Endothelial cell of umbilical vein (primary cell): ENCODE data around the gene AKAP6. TPM values are rescaled to one million over a fixed set of nuclear protein-coding genes. Genes with fewer than 3 reads are reported as not detected.

Experiments used
- BruUV-seq: library from RNA; stranded (reverse); fragments of 400-500 nt; replicated peaks from 2 replicates; lab custom pipeline; 2021; lab: Mats Ljungman, UMichigan
- CTCF ChIA-PET: fragments of 300-600, 350-600 bp; sonication (Branson Sonifier 250); formaldehyde crosslinking; loops from one replicate; lab custom pipeline; 2021; ENCODE audit warnings: antibody characterized with exemption, inconsistent platforms; lab: Charles Lee
- POLR2A ChIA-PET: fragments of 300-600, 350-600 bp; sonication (Branson Sonifier 250); formaldehyde crosslinking; loops from one replicate; lab custom pipeline; 2021; ENCODE audit warnings: antibody characterized with exemption, inconsistent platforms; lab: Charles Lee
- DNase-seq: peaks from one replicate; pipeline ENCODE4 v3.0.0-alpha.2; 2011; ENCODE audit warnings: low read depth, low spot score
- FAIRE-seq: peaks from 2 replicates; lab custom pipeline; 2011; peaks lifted over from hg19 to GRCh38; lab: Jason Lieb, UNC
- H2AFZ ChIP-seq: 2 replicates; pipeline ENCODE4 v1.6.0; 2012; ENCODE audit warnings: low read depth, low read length, control low read depth, inconsistent platforms
- H3K27ac ChIP-seq: 2 replicates; pipeline ENCODE4 v1.5.1; 2011; ENCODE audit warnings: low read depth, mild to moderate bottlenecking, control low read depth, low read length, moderate library complexity; ENCODE audit not compliant: insufficient read depth
- H3K27me3 ChIP-seq, 2 experiments: 2 replicates each; pipeline versions ENCODE4 v1.6.0 to v1.6.1; 2011; ENCODE audit warnings: low read length in 2 of 2, mixed read lengths in 1 of 2; ENCODE audit not compliant: control insufficient read depth in 2 of 2, insufficient read depth in 2 of 2
- H3K36me3 ChIP-seq, 2 experiments: 2 replicates in 1 of 2; 3 replicates in 1 of 2; pipeline ENCODE4 v1.5.1; 2011; ENCODE audit warnings: low read length in 2 of 2, mild to moderate bottlenecking in 1 of 2, moderate library complexity in 1 of 2; ENCODE audit not compliant: control insufficient read depth in 2 of 2, insufficient read depth in 2 of 2; ENCODE audit errors: extremely low read depth in 1 of 2
- H3K4me1 ChIP-seq: 3 replicates; pipeline ENCODE4 v1.5.1; 2011; ENCODE audit warnings: mild to moderate bottlenecking, low read length; ENCODE audit not compliant: control insufficient read depth, insufficient read depth; ENCODE audit errors: extremely low read depth
- H3K4me2 ChIP-seq: 2 replicates; pipeline ENCODE4 v1.6.1; 2011; ENCODE audit warnings: low read length, control low read depth, mixed read lengths; ENCODE audit not compliant: insufficient read depth
- H3K4me3 ChIP-seq, 3 experiments: fragments of 200-600 bp in 1 of 3; sonication (generic), shearing (Covaris generic) in 1 of 3; replicated peaks in 1 of 3; 2 replicates each; pipeline ENCODE4 v1.5.1; 2011 to 2016; ENCODE audit warnings: control low read depth in 3 of 3, low read length in 3 of 3, mild to moderate bottlenecking in 2 of 3, inconsistent platforms in 1 of 3, low read depth in 1 of 3, moderate library complexity in 1 of 3; ENCODE audit not compliant: insufficient read depth in 1 of 3
- H3K79me2 ChIP-seq: 2 replicates; pipeline ENCODE4 v1.6.0; 2012; ENCODE audit warnings: low read length, inconsistent platforms; ENCODE audit not compliant: control insufficient read depth, insufficient read depth
- H3K9ac ChIP-seq: replicated peaks from 2 replicates; pipeline ENCODE3; 2011; ENCODE audit warnings: low read length, control low read depth; ENCODE audit not compliant: insufficient read depth; ENCODE audit errors: extremely low read depth
- H3K9me1 ChIP-seq: replicated peaks from 3 replicates; pipeline ENCODE4 v1.6.0; 2011; ENCODE audit warnings: mild to moderate bottlenecking, low read length; ENCODE audit not compliant: control insufficient read depth, insufficient read depth; ENCODE audit errors: extremely low read depth
- H3K9me3 ChIP-seq: replicated peaks from 2 replicates; pipeline ENCODE4 v1.5.1; 2012; ENCODE audit warnings: low read length, inconsistent platforms; ENCODE audit not compliant: control insufficient read depth, insufficient read depth
- H4K20me1 ChIP-seq: replicated peaks from 2 replicates; pipeline ENCODE3; 2011; ENCODE audit warnings: mild to moderate bottlenecking, low read length; ENCODE audit not compliant: control insufficient read depth, insufficient read depth; ENCODE audit errors: extremely low read depth
- CTCF ChIP-seq, 2 donors: IDR thresholded peaks; 1 replicate in 1 of 2; 2 replicates in 1 of 2; pipeline ENCODE4 v1.5.1; 2011; ENCODE audit warnings: low read length in 2 of 2, mild to moderate bottlenecking in 2 of 2, moderate library complexity in 2 of 2, control low read depth in 1 of 2, inconsistent platforms in 1 of 2, low read depth in 1 of 2; ENCODE audit not compliant: insufficient read depth in 1 of 2; ENCODE audit errors: extremely low read depth in 1 of 2
- EZH2 ChIP-seq: IDR thresholded peaks from 2 replicates; pipeline ENCODE4 v1.6.1; 2012; ENCODE audit warnings: borderline replicate concordance, low read depth, mild to moderate bottlenecking, moderate library complexity, low read length, inconsistent platforms; ENCODE audit not compliant: severe bottlenecking
- FOS ChIP-seq: IDR thresholded peaks from 2 replicates; pipeline ENCODE4 v1.6.1; 2011; ENCODE audit warnings: mild to moderate bottlenecking, low read length, moderate library complexity, borderline replicate concordance; ENCODE audit not compliant: insufficient read depth
- GATA2 ChIP-seq: IDR thresholded peaks from 2 replicates; pipeline ENCODE4 v1.7.0; 2011; ENCODE audit warnings: low read depth, mild to moderate bottlenecking, moderate library complexity, mixed read lengths, low read length; ENCODE audit not compliant: insufficient read length, insufficient read depth
- JUN ChIP-seq: IDR thresholded peaks from 2 replicates; pipeline ENCODE4 v1.6.1; 2011; ENCODE audit warnings: borderline replicate concordance, low read depth; ENCODE audit not compliant: insufficient read length, insufficient read depth
- MAX ChIP-seq: IDR thresholded peaks from 2 replicates; pipeline ENCODE4 v1.6.1; 2011; ENCODE audit not compliant: insufficient read depth, insufficient read length
- MYC ChIP-seq: IDR thresholded peaks from one replicate; pipeline ENCODE4 v1.6.1; 2011; ENCODE audit warnings: mild to moderate bottlenecking, low read depth, low read length
- POLR2A ChIP-seq: IDR thresholded peaks from 2 replicates; pipeline ENCODE4 v1.6.1; 2012; ENCODE audit warnings: low read depth, mild to moderate bottlenecking, control low read depth, low read length
- POLR2AphosphoS5 ChIP-seq: IDR thresholded peaks from 2 replicates; pipeline ENCODE4 v1.6.1; 2012; ENCODE audit warnings: low read depth, mild to moderate bottlenecking, control low read depth, low read length, moderate library complexity; ENCODE audit not compliant: insufficient read depth
- dilution Hi-C: fragments of 300-500 bp; cut with MboI; formaldehyde crosslinking; loops from one replicate; pipeline ENCODE4 v1.15.0; 2019; ENCODE audit warnings: low sequenced_read_pairs; ENCODE audit not compliant: extremely low pct_ligation_motif_present
- intact Hi-C: fragments of 100-400 bp; cut with micrococcal nuclease; formaldehyde crosslinking; loops from one replicate; pipeline ENCODE4 v1.10.0; 2022
- polyA plus RNA-seq, 4 experiments: library from polyadenylated mRNA; depleted of rRNA in 3 of 4; stranded (reverse) in 3 of 4; unstranded in 1 of 4; fragments of >200 nt; gene quantifications; 2 replicates each; pipeline versions ENCODE4 v1.2.1 to v1.2.3, GENCODE V29; 2011 to 2012; ENCODE audit warnings: missing spikeins in 1 of 4
- total RNA-seq: library from RNA; stranded (reverse); gene quantifications from 2 replicates; pipeline ENCODE4 v1.2.3, GENCODE V29; 2021

Gene AKAP6
- total and polyA plus RNA-seq, 2 donors (not counting 3 experiments of a cell fraction or from before 2014, with no cell fraction given) = 0.03 to 0.49 TPM

GRCh38 chr14:32443890-32444661 is 115.0 kb downstream of the AKAP6 start:
- Histone ChIP-seq H3K27me3 (no peaks in the 10 kb centered on the region), H3K27ac (no peak overlapping the region), H2AFZ (no peak overlapping the region), H3K4me2 (no peak overlapping the region), H3K4me1 (no peaks in the 10 kb centered on the region), H3K9me3 (no peaks in the 10 kb centered on the region), H3K79me2 (no peaks in the 10 kb centered on the region), H3K9me1 (no peaks in the 10 kb centered on the region), H4K20me1 (no peaks in the 10 kb centered on the region), H3K9ac (no peak overlapping the region), H3K36me3 (no peaks in the 10 kb centered on the region), H3K4me3 (no peak overlapping the region)
- DNase-seq (no peak), FAIRE-seq (no peak)
- no TSS peak for BruUV-seq
- POLR2A ChIA-PET = no interaction called here
- CTCF ChIA-PET = no interaction called here
- intact Hi-C loops (no loop called here), dilution Hi-C loops (no loop called here)
- TF ChIP-seq CTCF (IDR thresholded peaks at IDR 0.05; ENCODE audit: extremely low read depth in 1 of 2, insufficient read depth in 1 of 2, low read depth in 1 of 2, low read length in 2 of 2) (no peak), FOS (no peak), POLR2A (no peak), MYC (no peak), JUN (no peak), POLR2AphosphoS5 (no peak), MAX (no peak), GATA2 (no peak), EZH2 (no peak)
